ENCODE results near the gene C10orf90. TPM values are rescaled to one million over a fixed set of nuclear protein-coding genes. Genes with fewer than 3 reads are reported as not detected.

The C10orf90 gene
- total RNA-seq, 1 experiment from 2014 or later, result not detected

DNA sequence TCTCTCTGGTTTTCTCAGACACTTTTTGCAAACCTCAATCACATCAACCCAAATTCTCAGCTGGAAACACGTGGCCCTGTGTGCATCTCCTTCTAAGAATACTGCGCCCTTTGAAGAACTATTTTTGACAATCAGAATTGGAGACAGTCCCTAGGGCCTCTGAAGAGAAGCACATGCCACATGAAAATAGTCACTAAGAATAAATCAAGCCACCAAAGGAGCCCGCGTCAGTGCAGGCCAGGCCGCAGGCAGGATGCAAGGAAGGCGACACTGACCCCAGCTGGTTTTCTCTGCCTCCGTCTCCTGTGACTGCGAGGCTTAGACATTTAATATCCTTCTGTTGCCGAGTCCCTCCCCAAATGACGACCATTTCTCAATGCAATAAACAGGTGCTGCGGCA is 194.2 kb downstream of the C10orf90 start:
- no peaks in the 10 kb centered on the region for H3K79me1 ChIP-seq (ENCODE audit: insufficient read depth, low read depth, low read length, poor library complexity, severe bottlenecking)
- Mint-ChIP-seq H3K27me3 (ENCODE audit: low read depth) (no peaks in the 10 kb centered on the region; the same call in 1 of the 2 replicates), H3K36me3 (ENCODE audit: insufficient read depth in 1 of 3, low read depth in 3 of 3) (no peaks in the 10 kb centered on the region), H3K4me3 (no peak overlapping the region), H3K9me3 (no peaks in the 10 kb centered on the region; a peak in 1 of 5 replicates), H3K4me1 (peaks cover 3 to 13% of the 10 kb centered on the region in 2 experiments), H3K27ac (no peak overlapping the region)
- H2BK120ac ChIP-seq (ENCODE audit: low read depth, low read length, poor library complexity, severe bottlenecking), result no peak overlapping the region
- no peak overlapping the region for H3K9ac ChIP-seq (ENCODE audit: extremely low read depth, insufficient read length, low read length)
- no peaks in the 10 kb centered on the region for H4K20me1 ChIP-seq (ENCODE audit: control insufficient read depth, insufficient read depth, insufficient read length)
- no peak overlapping the region for H3T11ph ChIP-seq (ENCODE audit: low read length)
- no peaks in the 10 kb centered on the region for H3K23me2 ChIP-seq (ENCODE audit: insufficient read length, low read depth, low read length, poor library complexity, severe bottlenecking)
- H2BK20ac ChIP-seq (ENCODE audit: low read depth, low read length, poor library complexity, severe bottlenecking), result no peak overlapping the region
- no peaks in the 10 kb centered on the region for H3K27me3 ChIP-seq (ENCODE audit: insufficient read depth, low read length)
- no peak overlapping the region for H3K27ac ChIP-seq (ENCODE audit: insufficient read length, low read depth, low read length)
- TF ChIP-seq, protein P1, sequence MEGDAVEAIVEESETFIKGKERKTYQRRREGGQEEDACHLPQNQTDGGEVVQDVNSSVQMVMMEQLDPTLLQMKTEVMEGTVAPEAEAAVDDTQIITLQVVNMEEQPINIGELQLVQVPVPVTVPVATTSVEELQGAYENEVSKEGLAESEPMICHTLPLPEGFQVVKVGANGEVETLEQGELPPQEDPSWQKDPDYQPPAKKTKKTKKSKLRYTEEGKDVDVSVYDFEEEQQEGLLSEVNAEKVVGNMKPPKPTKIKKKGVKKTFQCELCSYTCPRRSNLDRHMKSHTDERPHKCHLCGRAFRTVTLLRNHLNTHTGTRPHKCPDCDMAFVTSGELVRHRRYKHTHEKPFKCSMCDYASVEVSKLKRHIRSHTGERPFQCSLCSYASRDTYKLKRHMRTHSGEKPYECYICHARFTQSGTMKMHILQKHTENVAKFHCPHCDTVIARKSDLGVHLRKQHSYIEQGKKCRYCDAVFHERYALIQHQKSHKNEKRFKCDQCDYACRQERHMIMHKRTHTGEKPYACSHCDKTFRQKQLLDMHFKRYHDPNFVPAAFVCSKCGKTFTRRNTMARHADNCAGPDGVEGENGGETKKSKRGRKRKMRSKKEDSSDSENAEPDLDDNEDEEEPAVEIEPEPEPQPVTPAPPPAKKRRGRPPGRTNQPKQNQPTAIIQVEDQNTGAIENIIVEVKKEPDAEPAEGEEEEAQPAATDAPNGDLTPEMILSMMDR (conservative IDR thresholded peaks at IDR 0.05), result peak; percentile 19; the same call in 1 of the 3 replicates
- no peak overlapping the region for H3K18ac ChIP-seq (ENCODE audit: insufficient read length, low read depth, low read length)
- H4K91ac ChIP-seq (ENCODE audit: insufficient read length, low read depth, low read length), result no peak overlapping the region
- no peak overlapping the region for H2AK5ac ChIP-seq (ENCODE audit: insufficient read length, low read length)
- no peak overlapping the region for H3K23ac ChIP-seq (ENCODE audit: insufficient read length, low read depth, low read length)
- no peak overlapping the region for H4K8ac ChIP-seq (replicated peaks; ENCODE audit: insufficient read length, low read depth, low read length)
- no peak overlapping the region for H3K14ac ChIP-seq (ENCODE audit: insufficient read depth, low read length)
- no peak overlapping the region for H2AFZ ChIP-seq (ENCODE audit: low read length)
- no peak overlapping the region for H3K4ac ChIP-seq (ENCODE audit: low read depth, low read length)
- no peak overlapping the region for H2BK12ac ChIP-seq (ENCODE audit: insufficient read length, low read depth, low read length)
- no peak overlapping the region for H4K5ac ChIP-seq (ENCODE audit: insufficient read length, low read depth, low read length)
- no peaks in the 10 kb centered on the region for H3K4me1 ChIP-seq (ENCODE audit: insufficient read depth, low read length)
- no peak overlapping the region for H3K56ac ChIP-seq (ENCODE audit: insufficient read length, low read depth, low read length)
- H2BK5ac ChIP-seq (ENCODE audit: insufficient read length, low read length), result no peak overlapping the region
- no peaks in the 10 kb centered on the region for H3K79me2 ChIP-seq (ENCODE audit: insufficient read depth, low read length)
- H2BK15ac ChIP-seq (ENCODE audit: low read depth, low read length), result no peak overlapping the region
- no peaks in the 10 kb centered on the region for H3K9me3 ChIP-seq (ENCODE audit: control insufficient read depth, low read depth, low read length)
- H3K4me2 ChIP-seq (ENCODE audit: insufficient read depth, insufficient read length, low read length), result no peak overlapping the region
- peak; percentile 41 for DNase-seq
- WGBS (ENCODE audit: extremely low coverage, insufficient read length, low lambda C conversion rate), result no CpG with 5 or more reads among the region's 11 CpGs

Data from H9 (cell line).